HUDEP-2 (cell line): Measurements from ENCODE around the gene CNTN1.

ENCODE experiments used
- DNase-seq, 76 experiments: peaks; one replicate each; lab custom pipeline; 2025; ENCODE audit not compliant: unreplicated experiment in 76 of 76; lab: John Stamatoyannopoulos, UW

CNTN1 gene

GRCh38 chr12:40947797-40948196 lies 255.6 kb downstream of the CNTN1 start:
- DNase-seq = no peak

DNA sequence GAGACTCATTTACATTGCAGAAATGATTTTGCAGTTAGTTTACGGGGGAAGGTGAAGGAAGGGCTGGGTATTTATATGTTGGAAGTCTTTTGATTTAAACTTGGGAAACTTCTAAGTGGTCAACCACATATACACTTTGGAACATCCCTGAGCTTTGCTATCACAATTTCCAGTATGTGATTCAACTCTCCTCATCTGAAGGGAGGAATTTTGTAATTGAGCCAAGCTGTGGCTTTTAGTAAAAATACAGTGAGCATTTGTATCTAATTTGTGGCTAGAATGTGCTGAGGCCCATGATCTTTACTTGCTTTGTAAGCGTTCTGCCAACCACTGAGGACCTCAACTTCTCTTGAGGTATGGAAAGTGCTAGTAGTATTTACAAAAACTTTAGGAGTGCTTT lies 260.8 kb downstream of the CNTN1 start:
- DNase-seq = no peak

GRCh38 chr12:40957417-40957816 lies 265.2 kb downstream of the CNTN1 start:
- DNase-seq = no peak

DNA sequence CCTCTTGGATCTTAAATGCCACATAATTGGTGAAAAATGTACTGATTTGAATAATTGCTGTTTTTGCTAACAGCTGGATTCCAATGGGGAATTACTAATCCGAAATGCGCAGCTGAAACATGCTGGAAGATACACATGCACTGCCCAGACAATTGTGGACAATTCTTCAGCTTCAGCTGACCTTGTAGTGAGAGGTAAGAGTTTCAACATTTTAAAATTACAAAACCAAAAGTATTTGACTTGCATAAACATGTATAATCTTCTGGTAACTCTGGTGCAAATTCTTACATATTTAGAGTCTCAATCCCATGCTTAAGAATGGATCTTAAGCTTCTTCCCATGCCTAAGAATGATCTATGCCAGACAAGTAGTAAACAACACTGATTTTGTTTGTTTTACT lies 266.8 kb downstream of the CNTN1 start:
- DNase-seq = no peak

GRCh38 chr12:40963751-40964150 lies 271.5 kb downstream of the CNTN1 start:
- DNase-seq = no peak

GRCh38 chr12:40969796-40970195 lies 277.6 kb downstream of the CNTN1 start:
- DNase-seq = no peak

DNA sequence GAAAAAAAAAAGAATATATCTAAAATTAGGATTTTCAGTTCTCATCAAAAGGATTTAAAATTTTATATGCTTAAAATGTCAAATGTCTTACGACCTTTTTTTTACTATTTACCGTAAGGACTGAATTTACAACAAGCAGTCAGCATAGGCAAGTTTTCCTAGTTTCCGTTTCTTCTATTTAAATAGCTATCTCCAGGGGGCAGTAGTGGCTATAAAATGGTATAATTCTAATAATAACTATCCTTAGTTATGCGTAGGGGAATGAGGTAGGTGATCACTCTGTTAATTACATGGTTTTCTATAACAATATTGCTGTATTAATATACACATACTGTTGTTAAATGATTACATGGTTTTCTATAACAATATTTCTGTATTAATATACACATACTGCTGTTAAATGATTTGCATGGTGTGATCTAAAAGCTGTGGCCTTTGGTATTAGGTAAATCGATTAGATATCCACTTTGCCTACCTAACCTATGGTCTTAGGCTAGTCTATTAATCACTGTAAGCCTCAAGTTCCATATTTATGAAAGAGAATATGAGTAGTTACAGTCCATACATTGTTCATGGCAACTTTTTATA lies 278.2 kb downstream of the CNTN1 start:
- DNase-seq = peak in 2 of 76 experiments; percentile 2 to 4

GRCh38 chr12:40971911-40972310 lies 279.7 kb downstream of the CNTN1 start:
- no peak for DNase-seq

- no peak for DNase-seq
Observed at GRCh38 chr12:40976546-40976945, 284.3 kb downstream of the CNTN1 start.

DNA sequence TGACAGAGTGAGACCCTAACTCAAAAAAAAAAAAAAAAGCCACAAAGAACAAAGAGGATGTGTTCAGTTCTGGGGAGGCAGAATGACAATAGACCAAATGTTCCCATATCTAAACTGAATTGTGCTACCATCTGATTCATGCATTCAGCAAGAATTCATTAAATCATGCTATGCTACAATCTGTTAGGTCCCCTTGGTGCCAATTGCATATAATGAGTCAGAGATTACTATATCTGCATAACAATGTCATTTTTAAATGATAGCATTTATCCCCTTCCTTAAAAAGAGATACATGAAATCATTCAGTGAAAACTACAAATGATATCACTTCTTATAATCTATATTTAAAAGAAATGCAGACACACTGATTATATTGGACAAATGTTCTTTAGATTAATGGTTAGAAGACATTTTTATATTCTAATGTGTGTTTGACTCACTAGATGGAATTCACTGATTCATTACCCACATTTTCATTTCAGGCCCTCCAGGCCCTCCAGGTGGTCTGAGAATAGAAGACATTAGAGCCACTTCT lies 288.3 kb downstream of the CNTN1 start:
- no peak for DNase-seq

GRCh38 chr12:40986001-40986400 lies 293.8 kb downstream of the CNTN1 start:
- no peak for DNase-seq

- DNase-seq = no peak
Observed at GRCh38 chr12:40988355-40988754, 296.1 kb downstream of the CNTN1 start.

DNA sequence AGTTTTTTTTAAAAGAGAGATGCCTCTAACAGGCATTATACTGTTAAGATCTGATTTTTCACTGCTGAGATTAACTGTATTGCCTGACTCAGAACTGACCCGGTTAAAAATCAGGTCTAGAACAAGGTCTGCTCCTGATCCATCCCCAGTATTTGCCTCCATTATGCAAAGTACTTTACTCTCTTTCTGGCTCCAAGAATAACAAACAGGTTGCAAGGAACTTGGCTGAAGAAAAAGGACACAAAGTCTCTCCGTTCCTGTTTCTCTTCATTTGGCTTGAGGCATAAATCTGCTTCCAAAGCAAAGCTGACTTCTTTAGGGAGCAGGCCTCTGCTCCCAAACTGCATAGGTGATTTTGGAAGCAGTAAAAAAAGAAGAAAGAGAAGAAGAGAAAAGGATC lies 296.6 kb downstream of the CNTN1 start:
- DNase-seq = no peak

GRCh38 chr12:40989785-40990184 lies 297.5 kb downstream of the CNTN1 start:
- DNase-seq = no peak

GRCh38 chr12:40992158-40992557 lies 299.9 kb downstream of the CNTN1 start:
- no peak for DNase-seq

DNA sequence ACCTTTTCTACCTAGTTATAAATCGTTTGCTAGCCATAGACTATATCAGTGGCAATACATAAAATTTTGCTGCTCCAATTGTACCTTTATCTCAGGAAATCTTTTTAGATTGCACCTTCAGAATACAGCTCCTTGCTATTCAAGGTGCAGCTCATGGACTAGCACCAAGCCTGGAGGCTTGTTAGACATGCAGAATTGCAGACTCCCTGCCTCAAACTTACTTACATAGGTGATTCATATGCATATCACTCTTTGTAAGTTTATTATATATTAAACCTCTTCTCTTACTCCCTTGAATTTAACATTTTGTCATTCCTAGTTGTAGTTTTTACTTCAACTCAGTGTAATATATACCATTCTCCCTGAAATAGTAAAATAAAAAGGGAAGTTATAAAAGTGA lies 300.4 kb downstream of the CNTN1 start:
- no peak for DNase-seq

GRCh38 chr12:40993158-40993557 lies 300.9 kb downstream of the CNTN1 start:
- no peak for DNase-seq

- DNase-seq = no peak
Observed at GRCh38 chr12:40996091-40996490, 303.9 kb downstream of the CNTN1 start.

- no peak for DNase-seq
Observed at GRCh38 chr12:40999210-40999609, 307.0 kb downstream of the CNTN1 start.

GRCh38 chr12:41008472-41008871 lies 316.2 kb downstream of the CNTN1 start:
- DNase-seq = no peak

- peak in 1 of 76 experiments; percentile 5 for DNase-seq
Observed at GRCh38 chr12:41011939-41012338, 319.7 kb downstream of the CNTN1 start.

DNA sequence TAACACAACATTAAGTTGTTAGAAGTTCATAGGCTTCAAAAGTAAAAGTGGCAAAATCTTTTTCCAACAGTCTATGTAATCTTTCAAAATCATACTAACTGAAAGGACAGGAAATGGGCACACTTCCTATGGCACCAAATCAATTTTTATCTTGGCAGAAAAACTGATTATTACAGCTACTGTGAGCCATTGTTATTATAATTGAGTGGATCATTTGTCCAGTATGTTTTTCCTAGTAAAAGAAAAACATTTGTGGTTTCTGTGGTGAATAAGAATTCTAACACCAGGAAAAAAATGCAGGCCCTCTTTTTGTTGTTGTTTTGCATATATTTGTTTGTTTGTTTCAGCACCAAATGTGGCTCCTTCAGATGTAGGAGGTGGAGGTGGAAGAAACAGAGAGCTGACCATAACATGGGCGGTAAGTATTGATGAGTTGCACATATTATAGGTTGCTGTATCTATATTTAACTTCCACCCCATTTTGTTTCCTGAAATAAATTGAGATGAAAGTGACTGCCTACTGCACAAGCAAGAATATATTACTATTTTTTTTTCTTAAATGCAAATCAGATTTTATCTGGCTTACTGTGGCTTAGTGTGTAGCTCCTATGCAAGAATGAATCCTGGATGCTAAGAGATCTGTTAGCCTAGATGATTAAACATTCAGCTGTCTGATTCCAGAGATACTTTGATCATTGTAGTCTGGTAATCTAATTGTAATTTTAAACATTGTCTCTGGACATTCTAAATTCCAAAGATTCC lies 321.8 kb downstream of the CNTN1 start:
- no peak for DNase-seq
